ENCODE results near the gene TMEM9. TPM values are rescaled to one million over a fixed set of nuclear protein-coding genes. Genes with fewer than 3 reads are reported as not detected.

The TMEM9 gene
- total RNA-seq, 3 donors from 2014 or later (not counting 1 experiment from before 2014, with no cell fraction given), result 16.2 to 18.1 (median 16.9) TPM

GRCh38 chr1:201139306-201139705, 15.0 kb downstream of the TMEM9 start:
- DNase-seq, result no peak
- WGBS (ENCODE audit: insufficient coverage), result 94% methylated on average over 5 of the region's 5 CpGs
- Mint-ChIP-seq H3K27ac (no peak overlapping the region), H3K4me3 (no peak overlapping the region), H3K4me1 (no peaks in the 10 kb centered on the region), H3K36me3 (peaks cover 7% of the 10 kb centered on the region), H3K9me3 (no peaks in the 10 kb centered on the region), H3K27me3 (ENCODE audit: low read depth in 2 of 2) (no peaks in the 10 kb centered on the region)
- peaks cover 13% of the 10 kb centered on the region for H3K36me3 ChIP-seq (ENCODE audit: control insufficient read depth, insufficient read depth, low read length)
- ATAC-seq, result no peak
- H3K27ac ChIP-seq (ENCODE audit: low read length), result no peak overlapping the region
- no peak overlapping the region for H3K4me3 ChIP-seq (ENCODE audit: low read length)
- H3K27me3 ChIP-seq (ENCODE audit: control insufficient read depth, insufficient read depth, low read length), result no peaks in the 10 kb centered on the region
- TF ChIP-seq CTCF (IDR thresholded peaks at IDR 0.05), result no peak
- intact Hi-C loops (cut with micrococcal nuclease), result no loop called here
- H3K4me1 ChIP-seq (ENCODE audit: control insufficient read depth, insufficient read depth, low read length), result no peaks in the 10 kb centered on the region
- H3K9me3 ChIP-seq (ENCODE audit: control insufficient read depth, insufficient read depth, low read length), result no peaks in the 10 kb centered on the region

- no peaks in the 10 kb centered on the region for H3K36me3 Mint-ChIP-seq
- no peaks in the 10 kb centered on the region for H3K27me3 Mint-ChIP-seq (ENCODE audit: low read depth in 2 of 2)
- no peak overlapping the region for H3K4me3 Mint-ChIP-seq
- H3K4me1 Mint-ChIP-seq, result no peaks in the 10 kb centered on the region
- no peaks in the 10 kb centered on the region for H3K27me3 ChIP-seq (ENCODE audit: control insufficient read depth, insufficient read depth, low read length)
- no peak for TF ChIP-seq CTCF (IDR thresholded peaks at IDR 0.05)
- H3K27ac Mint-ChIP-seq, result no peak overlapping the region
- H3K4me3 ChIP-seq (ENCODE audit: low read length), result no peak overlapping the region
- H3K27ac ChIP-seq (ENCODE audit: low read length), result no peak overlapping the region
- H3K36me3 ChIP-seq (ENCODE audit: control insufficient read depth, insufficient read depth, low read length), result peaks cover 8% of the 10 kb centered on the region
- H3K4me1 ChIP-seq (ENCODE audit: control insufficient read depth, insufficient read depth, low read length), result no peaks in the 10 kb centered on the region
- no peaks in the 10 kb centered on the region for H3K9me3 Mint-ChIP-seq
- H3K9me3 ChIP-seq (ENCODE audit: control insufficient read depth, insufficient read depth, low read length), result no peaks in the 10 kb centered on the region
- intact Hi-C loops (cut with micrococcal nuclease), result no loop called here
- WGBS (ENCODE audit: insufficient coverage), result 98% methylated on average over 6 of the region's 6 CpGs
- ATAC-seq, result no peak
- DNase-seq, result no peak
Observed at GRCh38 chr1:201138311-201138840, 15.9 kb downstream of the TMEM9 start.

GRCh38 chr1:201137579-201138310, 16.5 kb downstream of the TMEM9 start:
- H3K4me1 Mint-ChIP-seq, result no peaks in the 10 kb centered on the region
- no peak overlapping the region for H3K27ac Mint-ChIP-seq
- no peak overlapping the region for H3K4me3 ChIP-seq (ENCODE audit: low read length)
- H3K27ac ChIP-seq (ENCODE audit: low read length), result no peak overlapping the region
- H3K9me3 Mint-ChIP-seq, result no peaks in the 10 kb centered on the region
- intact Hi-C loops (cut with micrococcal nuclease), result no loop called here
- H3K27me3 ChIP-seq (ENCODE audit: control insufficient read depth, insufficient read depth, low read length), result no peaks in the 10 kb centered on the region
- peaks cover 3% of the 10 kb centered on the region for H3K36me3 ChIP-seq (ENCODE audit: control insufficient read depth, insufficient read depth, low read length)
- DNase-seq (no peak), ATAC-seq (no peak)
- no peak for TF ChIP-seq CTCF (IDR thresholded peaks at IDR 0.05)
- 98% methylated on average over 5 of the region's 6 CpGs for WGBS (ENCODE audit: insufficient coverage)
- no peaks in the 10 kb centered on the region for H3K27me3 Mint-ChIP-seq (ENCODE audit: low read depth in 2 of 2)
- H3K36me3 Mint-ChIP-seq, result no peaks in the 10 kb centered on the region
- H3K4me3 Mint-ChIP-seq, result no peak overlapping the region
- H3K9me3 ChIP-seq (ENCODE audit: control insufficient read depth, insufficient read depth, low read length), result no peaks in the 10 kb centered on the region
- H3K4me1 ChIP-seq (ENCODE audit: control insufficient read depth, insufficient read depth, low read length), result no peaks in the 10 kb centered on the region

GRCh38 chr1:201137024-201137392, 17.3 kb downstream of the TMEM9 start:
- H3K36me3 ChIP-seq (ENCODE audit: control insufficient read depth, insufficient read depth, low read length), result peaks cover 3% of the 10 kb centered on the region
- WGBS (ENCODE audit: insufficient coverage), result 85% methylated on average over 7 of the region's 7 CpGs
- intact Hi-C loops (cut with micrococcal nuclease), result no loop called here
- H3K27ac ChIP-seq (ENCODE audit: low read length), result no peak overlapping the region
- ATAC-seq, result no peak
- Mint-ChIP-seq H3K4me3 (no peak overlapping the region), H3K27me3 (ENCODE audit: low read depth in 2 of 2) (no peaks in the 10 kb centered on the region), H3K9me3 (no peaks in the 10 kb centered on the region), H3K27ac (no peak overlapping the region), H3K36me3 (no peaks in the 10 kb centered on the region), H3K4me1 (no peaks in the 10 kb centered on the region)
- no peaks in the 10 kb centered on the region for H3K27me3 ChIP-seq (ENCODE audit: control insufficient read depth, insufficient read depth, low read length)
- H3K9me3 ChIP-seq (ENCODE audit: control insufficient read depth, insufficient read depth, low read length), result no peaks in the 10 kb centered on the region
- no peak overlapping the region for H3K4me3 ChIP-seq (ENCODE audit: low read length)
- no peak for TF ChIP-seq CTCF (IDR thresholded peaks at IDR 0.05)
- no peak for DNase-seq
- no peaks in the 10 kb centered on the region for H3K4me1 ChIP-seq (ENCODE audit: control insufficient read depth, insufficient read depth, low read length)

Data from natural killer cell (primary cell).